HCT116 (cell line): Measurements from ENCODE around the gene SLC7A10. TPM values are rescaled to one million over a fixed set of nuclear protein-coding genes. Genes with fewer than 3 reads are reported as not detected.

ENCODE experiments used
- ATAC-seq: fragments of 200-7000 bp; cut with Tn5 transposase; 2 replicates; pipeline ENCODE4 v1.9.1; 2020; ENCODE audit warnings: mild to moderate bottlenecking, moderate library complexity
- BruUV-seq: library from RNA; stranded (reverse); fragments of 400-500 nt; replicated peaks from 2 replicates; lab custom pipeline; 2021; lab: Mats Ljungman, UMichigan
- CTCF ChIA-PET: fragments of 300-600 bp; sonication (Branson Sonifier 250); formaldehyde crosslinking; loops from one replicate; lab custom pipeline; 2021; ENCODE audit warnings: antibody characterized with exemption; lab: Charles Lee
- POLR2A ChIA-PET: fragments of 300-600, 350-600 bp; sonication (Branson Sonifier 250); formaldehyde crosslinking; loops from one replicate; lab custom pipeline; 2021; ENCODE audit warnings: antibody characterized with exemption; lab: Charles Lee
- RAD21 ChIA-PET, 2 experiments: fragments of 300-600 bp; sonication (Branson Sonifier 250); formaldehyde crosslinking; loops; one replicate each; lab custom pipeline; 2023; ENCODE audit warnings: low total read pairs in 2 of 2; ENCODE audit not compliant: uncharacterized antibody in 2 of 2, unreplicated experiment in 2 of 2, low non-redundant PET in 1 of 2; lab: Charles Lee
- DNase-seq: peaks from one replicate; pipeline ENCODE4 v3.0.0-alpha.2; 2010; ENCODE audit warnings: low read depth, low spot score
- H2AFZ ChIP-seq: fragments of 200-600 bp; shearing (Covaris generic), sonication (generic); 2 replicates; pipeline ENCODE4 v1.6.1; 2017; ENCODE audit warnings: low read depth, mixed run types, mixed read lengths, antibody characterized with exemption, low read length; ENCODE audit not compliant: poor library complexity, severe bottlenecking
- H3K27ac ChIP-seq: 2 replicates; pipeline ENCODE4 v1.5.1; 2012; ENCODE audit warnings: low read depth, low read length
- H3K27me3 ChIP-seq: fragments of 200-600 bp; sonication (generic); 2 replicates; pipeline ENCODE4 v1.6.1; 2016; ENCODE audit warnings: mixed run types, low read length, mixed read lengths; ENCODE audit not compliant: insufficient read depth
- H3K36me3 ChIP-seq, 2 experiments: fragments of 200-500 bp in 1 of 2; fragments of 200-600 bp in 1 of 2; sonication (Bioruptor generic) in 1 of 2; sonication (generic) in 1 of 2; 2 replicates each; pipeline versions ENCODE4 v1.5.1 to v1.6.1; 2014 to 2016; ENCODE audit warnings: low read length in 2 of 2, inconsistent platforms in 1 of 2, mixed read lengths in 1 of 2, mixed run types in 1 of 2; ENCODE audit not compliant: insufficient read depth in 2 of 2, control insufficient read depth in 1 of 2
- H3K4me1 ChIP-seq, 2 experiments: fragments of 200-600 bp in 1 of 2; sonication (generic) in 1 of 2; 2 replicates each; pipeline versions ENCODE4 v1.5.1 to v1.6.1; 2012 to 2017; ENCODE audit warnings: low read length in 2 of 2, inconsistent platforms in 1 of 2, mild to moderate bottlenecking in 1 of 2, mixed read lengths in 1 of 2, mixed run types in 1 of 2, moderate library complexity in 1 of 2; ENCODE audit not compliant: insufficient read depth in 2 of 2, control insufficient read depth in 1 of 2
- H3K4me2 ChIP-seq: fragments of 200-600 bp; sonication (generic); 2 replicates; pipeline ENCODE4 v1.6.1; 2017; ENCODE audit warnings: mixed run types, low read length, mixed read lengths
- H3K4me3 ChIP-seq, 2 experiments: fragments of 200-600 bp in 1 of 2; sonication (generic) in 1 of 2; replicated peaks in 1 of 2; 2 replicates each; pipeline ENCODE4 v1.5.1; 2011 to 2016; ENCODE audit warnings: low read length in 2 of 2, control low read depth in 1 of 2, low read depth in 1 of 2, mild to moderate bottlenecking in 1 of 2, mixed read lengths in 1 of 2, mixed run types in 1 of 2
- H3K79me2 ChIP-seq: fragments of 200-600 bp; sonication (generic); 2 replicates; pipeline ENCODE4 v1.6.1; 2017; ENCODE audit warnings: mild to moderate bottlenecking, mixed run types, low read length, moderate library complexity, mixed read lengths; ENCODE audit not compliant: insufficient read depth
- H3K9ac ChIP-seq: fragments of 200-600 bp; sonication (generic); 2 replicates; pipeline ENCODE4 v1.6.1; 2016; ENCODE audit warnings: low read length, mixed read lengths
- H3K9me2 ChIP-seq: fragments of 200-600 bp; sonication (generic), shearing (Covaris generic); 2 replicates; pipeline ENCODE4 v1.6.1; 2017; ENCODE audit warnings: mixed run types, mild to moderate bottlenecking, moderate library complexity; ENCODE audit not compliant: insufficient read depth
- H3K9me3 ChIP-seq, 2 experiments: fragments of 200-500 bp in 1 of 2; fragments of 200-600 bp in 1 of 2; sonication (Bioruptor generic) in 1 of 2; sonication (generic) in 1 of 2; 2 replicates each; pipeline ENCODE4 v1.6.1; 2014 to 2017; ENCODE audit warnings: low read length in 2 of 2, mixed read lengths in 2 of 2, inconsistent platforms in 1 of 2, low read depth in 1 of 2, mild to moderate bottlenecking in 1 of 2, mixed run types in 1 of 2, moderate library complexity in 1 of 2; ENCODE audit not compliant: control insufficient read depth in 1 of 2, insufficient read depth in 1 of 2
- H4K20me1 ChIP-seq: fragments of 200-600 bp; sonication (generic), shearing (Covaris generic); 2 replicates; pipeline ENCODE4 v1.6.1; 2017; ENCODE audit warnings: mixed run types, mild to moderate bottlenecking, moderate library complexity; ENCODE audit not compliant: insufficient read depth
- ATF3 ChIP-seq: IDR thresholded peaks from 2 replicates; pipeline ENCODE4 v1.6.1; 2012
- CEBPB ChIP-seq: IDR thresholded peaks from 2 replicates; pipeline ENCODE4 v1.6.1; 2012; ENCODE audit warnings: low read depth
- EGR1 ChIP-seq: IDR thresholded peaks from 2 replicates; pipeline ENCODE4 v1.6.1; 2012; ENCODE audit warnings: low read depth
- EZH2phosphoT487 ChIP-seq: fragments of 200-600 bp; IDR thresholded peaks from 2 replicates; pipeline ENCODE4 v1.6.1; 2018; ENCODE audit warnings: antibody characterized with exemption, borderline replicate concordance
- FOSL1 ChIP-seq: IDR thresholded peaks from 2 replicates; pipeline ENCODE4 v1.6.1; 2012; ENCODE audit warnings: low read depth
- JUND ChIP-seq: IDR thresholded peaks from 2 replicates; pipeline ENCODE4 v1.6.1; 2012
- POLR2A ChIP-seq: IDR thresholded peaks from 2 replicates; pipeline ENCODE4 v1.7.0; 2011; ENCODE audit warnings: borderline replicate concordance; ENCODE audit not compliant: insufficient read depth, insufficient read length; ENCODE audit errors: extremely low read depth
- SIN3A ChIP-seq: IDR thresholded peaks from 2 replicates; pipeline ENCODE4 v1.6.1; 2012; ENCODE audit warnings: low read depth
- SP1 ChIP-seq: IDR thresholded peaks from 2 replicates; pipeline ENCODE4 v1.6.1; 2012; ENCODE audit warnings: low read depth
- TCF7L2 ChIP-seq: IDR thresholded peaks from 2 replicates; pipeline ENCODE4 v1.7.0; 2011; ENCODE audit warnings: borderline replicate concordance, inconsistent platforms; ENCODE audit not compliant: insufficient read depth, insufficient read length; ENCODE audit errors: extremely low read depth
- ZBTB33 ChIP-seq: IDR thresholded peaks from 2 replicates; pipeline ENCODE4 v1.6.1; 2011; ENCODE audit warnings: mild to moderate bottlenecking, low read length, moderate library complexity; ENCODE audit not compliant: insufficient replicate concordance; ENCODE audit errors: extremely low read depth
- ZFX ChIP-seq: fragments of 450-650 bp; IDR thresholded peaks from 2 replicates; pipeline ENCODE4 v1.6.1; 2017
- ZNF274 ChIP-seq: fragments of 200-500 bp; sonication (Bioruptor generic); IDR thresholded peaks from 2 replicates; pipeline ENCODE4 v1.6.1; 2014; ENCODE audit warnings: mild to moderate bottlenecking, low read depth, low read length, inconsistent platforms
- intact Hi-C: fragments of 100-400 bp; cut with micrococcal nuclease; formaldehyde crosslinking; loops from 2 replicates; pipeline ENCODE4 v1.10.0; 2022
- total RNA-seq: library from RNA; stranded (reverse); gene quantifications from one replicate; pipeline ENCODE4 v1.2.1, GENCODE V29; 2021; ENCODE audit not compliant: unreplicated experiment
- TF ChIP-seq, protein P1 (sequence below): IDR thresholded peaks from 2 replicates; pipeline ENCODE4 v1.6.1; 2012

The SLC7A10 gene
- total RNA-seq, 1 experiment from 2014 or later: 0.25 TPM

DNA sequence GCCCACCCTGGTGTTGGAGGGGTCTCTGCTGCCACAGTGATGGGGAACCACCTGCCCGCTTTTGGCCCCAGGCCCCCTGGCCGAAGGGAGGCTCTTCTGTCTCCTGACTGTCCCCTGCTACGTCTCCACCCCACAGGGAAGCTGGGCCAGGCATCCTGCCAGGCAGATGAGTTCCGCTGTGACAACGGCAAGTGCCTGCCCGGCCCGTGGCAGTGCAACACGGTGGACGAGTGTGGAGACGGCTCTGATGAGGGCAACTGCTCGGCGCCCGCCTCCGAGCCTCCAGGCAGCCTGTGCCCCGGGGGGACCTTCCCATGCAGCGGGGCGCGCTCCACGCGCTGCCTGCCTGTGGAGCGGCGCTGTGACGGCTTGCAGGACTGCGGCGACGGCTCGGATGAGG lies 20.5 kb downstream of the SLC7A10 start:
- Histone ChIP-seq H3K27ac (no peak overlapping the region), H3K4me1 (no peaks in the 10 kb centered on the region), H3K27me3 (no peaks in the 10 kb centered on the region), H3K9ac (no peak overlapping the region), H3K4me2 (no peak overlapping the region), H3K9me2 (no peaks in the 10 kb centered on the region), H3K36me3 (peaks cover 0 to 6% of the 10 kb centered on the region in 2 experiments; a peak in 2 of 4 replicates), H2AFZ (no peak overlapping the region), H3K79me2 (no peaks in the 10 kb centered on the region; the same call in 1 of the 2 replicates), H4K20me1 (no peaks in the 10 kb centered on the region), H3K9me3 (no peaks in the 10 kb centered on the region), H3K4me3 (no peak overlapping the region)
- ATAC-seq (no peak), DNase-seq (no peak)
- ChIA-PET RAD21 (no interaction called here), POLR2A (no interaction called here), CTCF (no interaction called here)
- intact Hi-C loops: no loop called here
- BruUV-seq: no TSS peak
- TF ChIP-seq CEBPB (no peak), POLR2A (no peak), SIN3A (no peak)

- no peak overlapping the region for H3K4me3 ChIP-seq
- H3K79me2 ChIP-seq: no peaks in the 10 kb centered on the region; the same call in 1 of the 2 replicates
- ChIA-PET CTCF (interaction anchor here (1.2 kb wide), 1 partner anchor 20 kb away, joined by 3 read pairs; no protein-coding TSS in a partner anchor), RAD21 (no interaction called here), POLR2A (no interaction called here)
- H3K36me3 ChIP-seq: peaks cover 0 to 6% of the 10 kb centered on the region in 2 experiments; a peak in 2 of 4 replicates
- ATAC-seq: no peak
- intact Hi-C loops: no loop called here
- no peak for DNase-seq
- H3K9me2 ChIP-seq: no peaks in the 10 kb centered on the region
- no TSS peak for BruUV-seq
- H3K9ac ChIP-seq: no peak overlapping the region
- H3K27me3 ChIP-seq: no peaks in the 10 kb centered on the region
- no peak overlapping the region for H3K27ac ChIP-seq
- H3K9me3 ChIP-seq: no peaks in the 10 kb centered on the region
- H3K4me2 ChIP-seq: no peak overlapping the region
- TF ChIP-seq ZFX (no peak), ZBTB33 (no peak), SIN3A (no peak), CEBPB (no peak), SP1 (no peak), ZNF274 (no peak), POLR2A (no peak), EGR1 (no peak), EZH2phosphoT487 (no peak), TCF7L2 (no peak), FOSL1 (no peak), JUND (no peak), ATF3 (no peak)
- TF ChIP-seq, protein P1, sequence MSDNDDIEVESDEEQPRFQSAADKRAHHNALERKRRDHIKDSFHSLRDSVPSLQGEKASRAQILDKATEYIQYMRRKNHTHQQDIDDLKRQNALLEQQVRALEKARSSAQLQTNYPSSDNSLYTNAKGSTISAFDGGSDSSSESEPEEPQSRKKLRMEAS: no peak
- peaks cover 0 to 5% of the 10 kb centered on the region in 2 experiments; a peak in 2 of 4 replicates for H3K4me1 ChIP-seq
- H2AFZ ChIP-seq: no peak overlapping the region
- no peaks in the 10 kb centered on the region for H4K20me1 ChIP-seq
Observed at GRCh38 chr19:33204136-33204973, 21.3 kb downstream of the SLC7A10 start.
